Measurements from ENCODE around the gene ITPRIP. TPM values are rescaled to one million over a fixed set of nuclear protein-coding genes. Genes with fewer than 3 reads are reported as not detected.

The ITPRIP gene
- total and polyA plus RNA-seq, 2 of the 8 experiments (the other 6 are each of a cell fraction or from before 2014, with no cell fraction given) = 15.3 to 16.9 TPM

- H3K4me2 ChIP-seq (ENCODE audit: insufficient read depth in 1 of 2, low read depth in 2 of 2, low read length in 2 of 2) = peak overlapping the region in 1 of 2 experiments; percentile 79; a peak in 3 of 4 replicates
- 0 out of 2 replicates have a peak overlapping the region, but pooled peaks have one; percentile 78 for H2AK5ac ChIP-seq (ENCODE audit: low read depth, low read length)
- POLR2A ChIA-PET (ENCODE audit: partially characterized antibody) = interaction anchor here (0.6 to 4.9 kb wide), 4 partner anchors 9 to 54 kb away, joined by 3 to 37 read pairs (median 6); partner anchors contain the start of gene ITPRIP
- H2BK20ac ChIP-seq (ENCODE audit: low read length) = peak overlapping the region; percentile 37; the same call in 1 of the 2 replicates
- no peak overlapping the region for H4K5ac ChIP-seq (ENCODE audit: insufficient read length, low read depth, low read length)
- H3K27ac ChIP-seq (ENCODE audit: low read depth, low read length) = peak overlapping the region; percentile 87; the same call in 1 of the 2 replicates
- H3K79me1 ChIP-seq (ENCODE audit: low read depth, low read length) = peaks cover 37% of the 10 kb centered on the region
- no peak overlapping the region for H3K14ac ChIP-seq (ENCODE audit: insufficient read length)
- no peaks in the 10 kb centered on the region for H3K36me3 ChIP-seq (ENCODE audit: control insufficient read depth in 2 of 4, insufficient read depth in 4 of 4, low read length in 3 of 4)
- H3K56ac ChIP-seq (replicated peaks; ENCODE audit: insufficient read length, low read depth, low read length) = no peak overlapping the region
- peaks cover 46 to 73% (median 57%) of the 10 kb centered on the region in 4 experiments for H3K4me1 ChIP-seq (replicated peaks in 1 of 4; ENCODE audit: control insufficient read depth in 3 of 4, insufficient read depth in 4 of 4, low read length in 3 of 4)
- CTCF ChIA-PET (ENCODE audit: partially characterized antibody) = interaction anchor here (1.0 to 18.5 kb wide), 7 partner anchors 8 to 55 kb away, joined by 3 to 166 read pairs (median 7); partner anchors contain the start of genes CFAP58 and ITPRIP
- WGBS, 2 experiments (ENCODE audit: extremely low coverage in 1 of 2, insufficient coverage in 1 of 2, insufficient read length in 1 of 2, insufficient replicate concordance in 2 of 2, low coverage in 1 of 2, low lambda C conversion rate in 2 of 2, missing lambda C conversion rate in 1 of 2) = 81% methylated on average over 3 of the region's 3 CpGs; no CpG with 5 or more reads in 1 of the 2 experiments
- peaks cover 4% of the 10 kb centered on the region in 2 experiments for H4K20me1 ChIP-seq (replicated peaks in 1 of 2; ENCODE audit: control insufficient read depth in 1 of 2, insufficient read depth in 2 of 2, low read length in 2 of 2)
- H3K23me2 ChIP-seq (ENCODE audit: low read depth, low read length) = no peaks in the 10 kb centered on the region
- peak overlapping the region; percentile 76 for H4K91ac ChIP-seq (replicated peaks; ENCODE audit: insufficient read length, low read length)
- no peak overlapping the region for H3K4me3 ChIP-seq (ENCODE audit: extremely low read depth in 1 of 4, insufficient read depth in 2 of 4, low read depth in 3 of 4, low read length in 4 of 4)
- peak overlapping the region in 1 of 4 experiments; percentile 51; a peak in 2 of 7 replicates for H3K9ac ChIP-seq (replicated peaks in 1 of 4; ENCODE audit: extremely low read depth in 1 of 4, low read depth in 3 of 4, low read length in 3 of 4)
- H3K23ac ChIP-seq (ENCODE audit: insufficient read length) = no peak overlapping the region
- H3K18ac ChIP-seq (ENCODE audit: extremely low read depth, low read length) = peak overlapping the region; percentile 43; the same call in 1 of the 2 replicates
- H3K27me3 ChIP-seq (replicated peaks in 1 of 4; ENCODE audit: control insufficient read depth in 3 of 4, extremely low read depth in 1 of 4, insufficient read depth in 3 of 4, low read length in 3 of 4) = no peaks in the 10 kb centered on the region
- no peaks in the 10 kb centered on the region for H3K9me3 ChIP-seq (ENCODE audit: insufficient read depth in 2 of 2, low read depth in 1 of 2, low read length in 1 of 2)
- H3K4ac ChIP-seq (replicated peaks; ENCODE audit: insufficient read length, low read depth, low read length) = peak overlapping the region; percentile 22
- TF ChIP-seq KDM4A (IDR thresholded peaks at IDR 0.05; ENCODE audit: low read depth, low read length, severe bottlenecking) = no peak
- TF ChIP-seq PHF8 (conservative IDR thresholded peaks at IDR 0.05; ENCODE audit: low read depth, low read length) = no peak
- no peak for TF ChIP-seq SP1 (IDR thresholded peaks at IDR 0.05; ENCODE audit: low read depth, low read length)
- TF ChIP-seq SP2 (IDR thresholded peaks at IDR 0.05; ENCODE audit: low read length) = no peak
- no peak for TF ChIP-seq KDM5A (IDR thresholded peaks at IDR 0.05; ENCODE audit: low read length)
- no peak for TF ChIP-seq TCF12 (IDR thresholded peaks at IDR 0.05; ENCODE audit: low read depth, low read length)
- no peak for TF ChIP-seq CEBPB (IDR thresholded peaks at IDR 0.05; ENCODE audit: low read depth, low read length)
- TF ChIP-seq RXRA (IDR thresholded peaks at IDR 0.05; ENCODE audit: insufficient read depth, low read depth, low read length) = no peak
- TF ChIP-seq FOSL1 (IDR thresholded peaks at IDR 0.05; ENCODE audit: insufficient read depth, low read depth, low read length) = no peak
- TF ChIP-seq ASH2L (IDR thresholded peaks at IDR 0.05; ENCODE audit: low read length) = no peak
- no peak for TF ChIP-seq NANOG (IDR thresholded peaks at IDR 0.05; ENCODE audit: insufficient read depth, low read depth, low read length, poor library complexity, severe bottlenecking)
- no peak for TF ChIP-seq GABPA (IDR thresholded peaks at IDR 0.05; ENCODE audit: borderline replicate concordance, insufficient read depth, low read length)
- TF ChIP-seq JUN (IDR thresholded peaks at IDR 0.05; ENCODE audit: low read depth, low read length) = no peak
- peaks cover 9 to 88% of the 10 kb centered on the region in 2 experiments; a peak in 3 of 4 replicates for H3K79me2 ChIP-seq (ENCODE audit: control insufficient read depth in 1 of 2, insufficient read depth in 2 of 2, low read length in 2 of 2)
- H2BK15ac ChIP-seq (ENCODE audit: low read length) = no peak overlapping the region
- FAIRE-seq (no peak), DNase-seq (ENCODE audit: low read depth in 1 of 2, low spot score in 2 of 2) (no peak)
- H4K8ac ChIP-seq (ENCODE audit: extremely low read depth, insufficient read depth, low read length) = no peak overlapping the region
- no peak overlapping the region for H2BK120ac ChIP-seq (replicated peaks; ENCODE audit: low read depth, low read length)
- H2AFZ ChIP-seq (ENCODE audit: low read length) = no peak overlapping the region
- H2BK12ac ChIP-seq (ENCODE audit: low read depth, low read length) = no peak overlapping the region; the same call in none of the 2 replicates
- H2BK5ac ChIP-seq (ENCODE audit: low read depth, low read length) = peak overlapping the region; percentile 69; the same call in 1 of the 2 replicates
Measured at GRCh38 chr10:104329735-104330134, 8.5 kb downstream of the ITPRIP start.

Measured in H1 (cell line).